Fibroblast of lung (primary cell): ENCODE measurements around the gene TBC1D22A.

ENCODE experiments used
- EZH2 ChIP-seq: IDR thresholded peaks from 2 replicates; pipeline ENCODE4 v1.5.1; 2012; ENCODE audit warnings: low read length, control low read depth, mild to moderate bottlenecking; ENCODE audit errors: missing control alignments
- TF ChIP-seq, protein P1 (sequence below), 2 donors: IDR thresholded peaks in 1 of 2; conservative IDR thresholded peaks in 1 of 2; 1 replicate in 1 of 2; 2 replicates in 1 of 2; pipeline ENCODE4 v1.5.1; 2011 to 2012; ENCODE audit warnings: low read length in 2 of 2, control low read depth in 1 of 2, inconsistent platforms in 1 of 2, low read depth in 1 of 2, mild to moderate bottlenecking in 1 of 2

DNA sequence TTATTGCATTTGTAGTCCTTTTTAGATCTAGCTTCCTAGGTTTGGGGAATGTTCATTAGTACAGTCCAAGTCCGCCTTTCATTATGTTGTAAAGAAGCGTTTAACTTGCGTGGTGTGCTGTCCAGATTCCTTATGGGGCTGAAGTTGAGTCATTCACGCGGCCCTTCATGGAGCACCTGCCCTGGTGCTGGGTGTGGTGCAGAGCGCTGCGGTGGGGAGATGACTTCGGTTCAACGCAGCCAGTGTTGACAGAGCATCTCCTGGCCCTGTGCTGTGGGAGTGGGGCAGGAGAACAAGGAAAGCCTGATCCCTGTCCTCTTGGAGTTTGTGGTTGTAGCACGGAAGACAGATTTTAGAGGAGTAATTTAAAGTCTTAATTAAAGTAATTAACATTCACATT lies 152.0 kb downstream of the TBC1D22A start:
- TF ChIP-seq, protein P1, sequence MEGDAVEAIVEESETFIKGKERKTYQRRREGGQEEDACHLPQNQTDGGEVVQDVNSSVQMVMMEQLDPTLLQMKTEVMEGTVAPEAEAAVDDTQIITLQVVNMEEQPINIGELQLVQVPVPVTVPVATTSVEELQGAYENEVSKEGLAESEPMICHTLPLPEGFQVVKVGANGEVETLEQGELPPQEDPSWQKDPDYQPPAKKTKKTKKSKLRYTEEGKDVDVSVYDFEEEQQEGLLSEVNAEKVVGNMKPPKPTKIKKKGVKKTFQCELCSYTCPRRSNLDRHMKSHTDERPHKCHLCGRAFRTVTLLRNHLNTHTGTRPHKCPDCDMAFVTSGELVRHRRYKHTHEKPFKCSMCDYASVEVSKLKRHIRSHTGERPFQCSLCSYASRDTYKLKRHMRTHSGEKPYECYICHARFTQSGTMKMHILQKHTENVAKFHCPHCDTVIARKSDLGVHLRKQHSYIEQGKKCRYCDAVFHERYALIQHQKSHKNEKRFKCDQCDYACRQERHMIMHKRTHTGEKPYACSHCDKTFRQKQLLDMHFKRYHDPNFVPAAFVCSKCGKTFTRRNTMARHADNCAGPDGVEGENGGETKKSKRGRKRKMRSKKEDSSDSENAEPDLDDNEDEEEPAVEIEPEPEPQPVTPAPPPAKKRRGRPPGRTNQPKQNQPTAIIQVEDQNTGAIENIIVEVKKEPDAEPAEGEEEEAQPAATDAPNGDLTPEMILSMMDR (conservative IDR thresholded peaks at IDR 0.05 in 1 of 2, IDR thresholded peaks at IDR 0.05 in 1 of 2; ENCODE audit: low read depth in 1 of 2, low read length in 2 of 2) = no peak
- no peak for TF ChIP-seq EZH2
